ENCODE data around the gene NFKBIA.

DNA sequence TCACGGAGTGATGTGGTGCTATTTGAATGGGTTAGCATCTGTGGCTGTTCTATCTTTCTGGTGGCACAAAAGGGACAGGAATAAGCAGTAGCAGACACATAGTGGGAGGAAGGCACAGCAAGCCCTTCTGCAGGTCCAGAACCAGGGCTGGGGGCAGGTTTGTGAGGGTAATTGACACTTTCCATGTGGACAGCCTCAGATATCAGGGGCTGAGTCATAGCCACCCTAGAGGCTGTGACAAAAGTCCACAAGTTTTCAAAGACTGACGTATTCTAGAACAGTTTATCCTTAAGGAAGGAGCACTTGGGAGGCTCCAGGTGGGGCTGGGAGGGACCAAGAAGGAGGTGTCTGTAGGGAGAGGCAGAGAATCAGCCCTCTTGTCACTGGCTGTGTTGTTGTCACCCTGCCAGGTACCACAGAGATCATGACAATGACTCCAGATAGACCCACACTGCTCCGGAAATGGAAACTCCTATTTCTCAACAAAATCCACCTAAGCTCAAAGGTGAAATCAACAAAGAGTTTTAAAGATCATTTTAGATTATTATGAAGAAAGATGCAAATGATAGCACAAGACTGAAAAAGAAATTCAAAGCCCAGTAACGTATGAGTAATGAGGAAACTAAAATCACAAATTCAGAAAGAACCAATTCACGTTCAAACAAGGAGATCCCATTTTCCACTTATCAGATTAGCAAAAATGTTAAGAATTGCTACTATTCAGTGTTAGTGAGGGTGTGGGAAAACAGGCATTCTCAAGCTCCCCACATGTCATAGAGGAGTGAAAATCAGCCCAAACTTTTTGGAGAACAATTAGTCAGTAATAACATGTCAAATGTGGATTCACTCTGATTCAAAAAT, 48.3 kb downstream of the NFKBIA start:
- TF ChIP-seq CTCF (IDR thresholded peaks at IDR 0.05 in 4 of 5, conservative IDR thresholded peaks at IDR 0.05 in 1 of 5) (no peak), POLR2A (IDR thresholded peaks at IDR 0.05) (no peak)
